ENCODE data around the gene KDM4C. TPM values are rescaled to one million over a fixed set of nuclear protein-coding genes. Genes with fewer than 3 reads are reported as not detected.

KDM4C gene
- total RNA-seq, 1 experiment from 2014 or later = 16.8 TPM

- Histone ChIP-seq H4K20me1 (ENCODE audit: insufficient read depth) (no peaks in the 10 kb centered on the region), H3K4me3 (replicated peaks in 1 of 2; ENCODE audit: low read depth in 1 of 2, low read length in 2 of 2) (no peak overlapping the region), H3K27ac (ENCODE audit: low read depth, low read length) (no peak overlapping the region), H3K79me2 (ENCODE audit: insufficient read depth, low read length) (no peaks in the 10 kb centered on the region; the same call in 1 of the 2 replicates), H3K9ac (ENCODE audit: low read length) (no peak overlapping the region), H3K27me3 (ENCODE audit: insufficient read depth, low read length) (no peaks in the 10 kb centered on the region), H3K9me3 (ENCODE audit: control insufficient read depth in 1 of 2, insufficient read depth in 1 of 2, low read depth in 1 of 2, low read length in 2 of 2) (no peaks in the 10 kb centered on the region), H2AFZ (ENCODE audit: low read depth, low read length, poor library complexity, severe bottlenecking) (no peak overlapping the region), H3K9me2 (ENCODE audit: insufficient read depth) (no peaks in the 10 kb centered on the region), H3K4me2 (ENCODE audit: low read length) (no peak overlapping the region), H3K4me1 (ENCODE audit: control insufficient read depth in 1 of 2, insufficient read depth in 2 of 2, low read length in 2 of 2) (no peaks in the 10 kb centered on the region), H3K36me3 (ENCODE audit: control insufficient read depth in 1 of 2, insufficient read depth in 2 of 2, low read length in 2 of 2) (no peaks in the 10 kb centered on the region)
- ChIA-PET RAD21 (ENCODE audit: low non-redundant PET in 1 of 2, low total read pairs in 2 of 2, uncharacterized antibody in 2 of 2, unreplicated experiment in 2 of 2) (no interaction called here), CTCF (no interaction called here), POLR2A (no interaction called here)
- no peak for ATAC-seq
- TF ChIP-seq JUND (IDR thresholded peaks at IDR 0.05) (no peak), EZH2 (IDR thresholded peaks at IDR 0.05) (no peak), RAD21 (IDR thresholded peaks at IDR 0.05; ENCODE audit: low read depth) (no peak), EGR1 (IDR thresholded peaks at IDR 0.05; ENCODE audit: low read depth) (no peak), CEBPB (IDR thresholded peaks at IDR 0.05; ENCODE audit: low read depth) (no peak), CBX3 (IDR thresholded peaks at IDR 0.05; ENCODE audit: low read depth) (no peak), CTCF (IDR thresholded peaks at IDR 0.05 in 2 of 3, conservative IDR thresholded peaks at IDR 0.05 in 1 of 3; ENCODE audit: borderline replicate concordance in 1 of 3, insufficient read depth in 1 of 3, low read depth in 2 of 3, low read length in 2 of 3) (no peak), MAX (IDR thresholded peaks at IDR 0.05) (no peak), ELF1 (IDR thresholded peaks at IDR 0.05; ENCODE audit: borderline replicate concordance, low read depth) (no peak), ZBTB33 (IDR thresholded peaks at IDR 0.05; ENCODE audit: extremely low read depth, insufficient replicate concordance, low read length) (no peak), TCF7L2 (IDR thresholded peaks at IDR 0.05; ENCODE audit: borderline replicate concordance, extremely low read depth, insufficient read depth, insufficient read length) (no peak), SIN3A (IDR thresholded peaks at IDR 0.05; ENCODE audit: low read depth) (no peak), SRF (IDR thresholded peaks at IDR 0.05; ENCODE audit: low read depth) (no peak), POLR2A (IDR thresholded peaks at IDR 0.05; ENCODE audit: borderline replicate concordance, extremely low read depth, insufficient read depth, insufficient read length) (no peak), ZNF274 (IDR thresholded peaks at IDR 0.05; ENCODE audit: low read depth, low read length) (no peak), FOSL1 (IDR thresholded peaks at IDR 0.05; ENCODE audit: low read depth) (no peak), SP1 (IDR thresholded peaks at IDR 0.05; ENCODE audit: low read depth) (no peak), ATF3 (IDR thresholded peaks at IDR 0.05) (no peak), YY1 (IDR thresholded peaks at IDR 0.05; ENCODE audit: extremely low read depth, insufficient replicate concordance, low read depth, low read length) (no peak), ZFX (IDR thresholded peaks at IDR 0.05) (no peak)
- DNase-seq (ENCODE audit: low read depth, low spot score) = no peak
- intact Hi-C loops (cut with micrococcal nuclease) = no loop called here
- no TSS peak for BruUV-seq (replicated peaks)
Observed at GRCh38 chr9:6802926-6803325, 45.2 kb downstream of the KDM4C start.
